PFSK-1 (cell line): Measurements from ENCODE around the gene TXNDC11.

Experiments
- FOXP2 ChIP-seq: optimal IDR thresholded peaks from 2 replicates; pipeline ENCODE3; 2011; ENCODE audit warnings: borderline replicate concordance, control low read depth, inconsistent platforms; ENCODE audit not compliant: insufficient read depth; ENCODE audit errors: extremely low read length, extremely low read depth
- POLR2AphosphoS5 ChIP-seq: IDR thresholded peaks from 2 replicates; pipeline ENCODE4 v1.6.1; 2012; ENCODE audit warnings: low read depth, mild to moderate bottlenecking, control low read depth, low read length, moderate library complexity
- SIN3A ChIP-seq: IDR thresholded peaks from 2 replicates; pipeline ENCODE4 v1.6.1; 2012; ENCODE audit warnings: mild to moderate bottlenecking, low read length, moderate library complexity, borderline replicate concordance; ENCODE audit not compliant: insufficient read depth
- TAF1 ChIP-seq: IDR thresholded peaks from 2 replicates; pipeline ENCODE4 v1.6.1; 2012; ENCODE audit warnings: low read length, control low read depth, borderline replicate concordance; ENCODE audit not compliant: insufficient read depth
- TF ChIP-seq, protein P1 (sequence below), 2 experiments: IDR thresholded peaks; 2 replicates each; pipeline versions ENCODE4 v1.6.1 to v1.8.0; 2011 to 2012; ENCODE audit warnings: low read depth in 2 of 2, low read length in 2 of 2, control low read depth in 1 of 2, inconsistent platforms in 1 of 2, mild to moderate bottlenecking in 1 of 2, moderate library complexity in 1 of 2; ENCODE audit not compliant: insufficient read depth in 1 of 2

The TXNDC11 gene

DNA sequence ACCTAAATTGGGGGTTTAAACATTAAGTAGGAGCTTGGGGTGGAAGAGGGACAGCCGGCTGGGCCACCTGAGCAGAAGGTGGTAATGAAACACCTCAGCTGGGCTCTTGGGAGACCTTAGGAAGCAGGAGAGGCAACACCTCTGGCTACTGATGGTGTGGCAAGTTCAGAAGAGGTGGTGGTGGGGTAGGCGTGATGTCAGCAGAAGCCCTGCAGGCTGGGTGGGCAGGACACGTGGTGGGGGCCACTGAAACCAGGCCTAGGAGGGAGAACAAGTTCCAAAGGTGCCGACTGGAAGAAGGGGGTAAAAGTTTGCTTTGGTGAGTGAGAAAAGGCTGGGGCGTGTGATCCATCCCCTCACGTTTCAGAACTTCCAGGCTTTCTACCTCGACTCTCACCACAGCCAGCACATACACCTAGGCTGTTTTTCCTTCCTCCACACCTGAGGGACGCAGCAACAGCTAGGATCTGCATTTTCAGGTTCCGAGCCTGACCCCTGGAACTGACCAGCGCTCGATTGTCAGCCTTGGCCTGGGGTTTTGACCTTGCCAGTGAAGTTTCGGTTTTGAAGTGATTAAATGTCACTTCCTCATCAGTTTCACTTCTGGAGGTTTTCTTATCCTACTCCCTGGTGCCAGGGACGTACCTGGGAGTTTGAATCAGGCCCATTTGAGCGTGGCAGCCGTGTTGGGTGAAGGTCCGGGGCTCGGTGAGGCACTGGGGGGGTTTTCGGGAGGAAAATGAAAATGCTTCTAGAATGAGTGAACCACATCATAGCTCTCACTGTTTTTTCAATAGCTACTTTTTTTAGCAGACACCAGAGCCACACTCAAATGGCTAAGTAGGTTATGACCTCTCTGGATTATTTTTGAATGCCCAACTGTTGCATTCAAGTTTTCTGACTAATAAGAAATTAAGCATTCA, 64.4 kb downstream of the TXNDC11 start:
- TF ChIP-seq FOXP2 (no peak), TAF1 (no peak), POLR2AphosphoS5 (no peak), SIN3A (no peak)
- TF ChIP-seq, protein P1, sequence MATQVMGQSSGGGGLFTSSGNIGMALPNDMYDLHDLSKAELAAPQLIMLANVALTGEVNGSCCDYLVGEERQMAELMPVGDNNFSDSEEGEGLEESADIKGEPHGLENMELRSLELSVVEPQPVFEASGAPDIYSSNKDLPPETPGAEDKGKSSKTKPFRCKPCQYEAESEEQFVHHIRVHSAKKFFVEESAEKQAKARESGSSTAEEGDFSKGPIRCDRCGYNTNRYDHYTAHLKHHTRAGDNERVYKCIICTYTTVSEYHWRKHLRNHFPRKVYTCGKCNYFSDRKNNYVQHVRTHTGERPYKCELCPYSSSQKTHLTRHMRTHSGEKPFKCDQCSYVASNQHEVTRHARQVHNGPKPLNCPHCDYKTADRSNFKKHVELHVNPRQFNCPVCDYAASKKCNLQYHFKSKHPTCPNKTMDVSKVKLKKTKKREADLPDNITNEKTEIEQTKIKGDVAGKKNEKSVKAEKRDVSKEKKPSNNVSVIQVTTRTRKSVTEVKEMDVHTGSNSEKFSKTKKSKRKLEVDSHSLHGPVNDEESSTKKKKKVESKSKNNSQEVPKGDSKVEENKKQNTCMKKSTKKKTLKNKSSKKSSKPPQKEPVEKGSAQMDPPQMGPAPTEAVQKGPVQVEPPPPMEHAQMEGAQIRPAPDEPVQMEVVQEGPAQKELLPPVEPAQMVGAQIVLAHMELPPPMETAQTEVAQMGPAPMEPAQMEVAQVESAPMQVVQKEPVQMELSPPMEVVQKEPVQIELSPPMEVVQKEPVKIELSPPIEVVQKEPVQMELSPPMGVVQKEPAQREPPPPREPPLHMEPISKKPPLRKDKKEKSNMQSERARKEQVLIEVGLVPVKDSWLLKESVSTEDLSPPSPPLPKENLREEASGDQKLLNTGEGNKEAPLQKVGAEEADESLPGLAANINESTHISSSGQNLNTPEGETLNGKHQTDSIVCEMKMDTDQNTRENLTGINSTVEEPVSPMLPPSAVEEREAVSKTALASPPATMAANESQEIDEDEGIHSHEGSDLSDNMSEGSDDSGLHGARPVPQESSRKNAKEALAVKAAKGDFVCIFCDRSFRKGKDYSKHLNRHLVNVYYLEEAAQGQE (IDR thresholded peaks at IDR 0.05; ENCODE audit: insufficient read depth in 1 of 2, low read depth in 2 of 2, low read length in 2 of 2): no peak

DNA sequence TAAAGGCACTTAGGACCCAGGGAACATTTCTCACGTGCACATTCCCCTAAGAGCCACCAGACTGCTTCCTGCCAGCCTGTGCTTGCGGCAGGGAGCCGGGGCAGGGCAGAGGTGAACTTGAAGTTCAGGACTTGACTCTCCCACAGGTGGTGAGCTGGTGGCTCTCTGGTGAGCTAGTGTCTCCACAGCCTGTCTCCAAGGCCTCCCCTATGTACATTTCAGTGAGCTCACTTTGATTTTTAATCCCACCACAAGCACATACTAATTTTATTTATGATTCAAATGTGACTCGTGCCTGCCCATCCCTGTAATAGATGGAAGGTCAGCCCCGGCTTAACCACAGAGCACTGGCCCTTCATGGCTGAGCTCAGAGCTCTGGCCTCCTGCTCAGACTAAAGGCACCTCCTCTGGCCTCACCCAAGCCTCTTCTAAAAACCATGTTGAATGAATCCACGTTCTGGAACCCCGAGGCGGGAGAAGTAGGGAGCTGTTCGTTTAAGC, 65.2 kb downstream of the TXNDC11 start:
- TF ChIP-seq, protein P1 (IDR thresholded peaks at IDR 0.05; ENCODE audit: insufficient read depth in 1 of 2, low read depth in 2 of 2, low read length in 2 of 2): no peak
- no peak for TF ChIP-seq SIN3A
- TF ChIP-seq TAF1: no peak
- TF ChIP-seq FOXP2: no peak
- TF ChIP-seq POLR2AphosphoS5: no peak

DNA sequence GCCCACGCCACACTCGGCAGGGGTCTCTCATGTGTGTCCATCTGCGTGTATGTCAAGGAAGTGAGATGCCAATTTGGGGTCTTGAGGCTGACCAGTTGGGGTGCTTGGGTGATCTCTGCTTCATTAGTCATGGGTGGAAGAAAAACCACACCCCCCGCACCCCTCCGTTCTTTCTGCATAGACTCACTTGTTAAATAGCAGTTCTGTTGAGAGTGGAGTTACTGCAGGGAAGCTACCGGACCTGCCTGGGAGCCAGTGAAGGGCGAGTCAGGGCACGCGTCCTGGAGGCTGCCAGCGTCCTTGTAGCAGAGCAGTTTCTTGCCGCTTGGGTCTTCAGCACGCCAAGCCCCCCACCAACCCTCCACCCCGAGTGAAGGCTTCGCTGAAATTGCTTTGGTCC, 65.9 kb downstream of the TXNDC11 start:
- TF ChIP-seq SIN3A (no peak), TAF1 (no peak), POLR2AphosphoS5 (no peak), FOXP2 (no peak)
- TF ChIP-seq, protein P1 (IDR thresholded peaks at IDR 0.05; ENCODE audit: insufficient read depth in 1 of 2, low read depth in 2 of 2, low read length in 2 of 2): no peak

DNA sequence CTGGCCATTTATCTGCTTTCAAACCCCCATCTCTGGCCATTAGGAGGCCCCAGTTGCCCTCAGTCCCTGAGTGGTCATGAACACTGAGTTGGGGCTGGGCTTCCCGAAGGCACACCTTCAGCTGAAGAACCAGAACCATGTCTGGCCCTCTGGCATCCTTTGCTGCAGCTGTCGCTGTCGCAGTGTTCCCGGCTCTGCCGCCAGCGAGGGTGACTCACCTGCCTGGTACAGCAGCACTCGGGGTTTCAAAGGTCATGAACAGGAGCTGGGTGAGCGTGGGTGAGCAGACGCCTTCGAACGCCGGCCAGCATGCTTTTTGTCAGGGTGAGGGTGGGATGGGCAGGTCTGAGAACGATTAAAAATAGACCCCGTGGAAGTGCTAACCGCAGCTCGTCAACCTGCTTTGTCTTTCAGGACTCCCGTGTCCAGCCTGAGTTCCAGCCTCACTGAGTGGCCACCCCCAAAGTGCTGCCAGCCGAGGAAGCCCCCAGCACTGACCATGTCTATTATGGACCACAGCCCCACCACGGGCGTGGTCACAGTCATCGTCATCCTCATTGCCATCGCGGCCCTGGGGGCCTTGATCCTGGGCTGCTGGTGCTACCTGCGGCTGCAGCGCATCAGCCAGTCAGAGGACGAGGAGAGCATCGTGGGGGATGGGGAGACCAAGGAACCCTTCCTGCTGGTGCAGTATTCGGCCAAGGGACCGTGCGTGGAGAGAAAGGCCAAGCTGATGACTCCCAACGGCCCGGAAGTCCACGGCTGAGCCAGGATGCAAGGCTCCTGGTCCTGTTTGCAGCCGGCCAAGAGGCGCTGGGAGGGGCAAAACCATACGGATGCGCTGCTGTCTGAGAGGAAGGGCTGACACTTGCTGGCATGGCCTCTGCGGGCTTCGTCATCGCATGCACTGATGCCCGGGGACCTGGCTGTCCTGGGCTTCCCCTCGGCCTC, 66.8 kb downstream of the TXNDC11 start:
- TF ChIP-seq TAF1 (no peak), SIN3A (no peak), FOXP2 (no peak), POLR2AphosphoS5 (no peak)
- TF ChIP-seq, protein P1 (IDR thresholded peaks at IDR 0.05; ENCODE audit: insufficient read depth in 1 of 2, low read depth in 2 of 2, low read length in 2 of 2): no peak
